ENCODE data around the gene AGGF1. TPM values are rescaled to one million over a fixed set of nuclear protein-coding genes. Genes with fewer than 3 reads are reported as not detected.

The AGGF1 gene
- total RNA-seq, 4 donors from 2014 or later = 16.3 to 23.5 (median 21.3) TPM

- no peak for DNase-seq (ENCODE audit: low spot score in 2 of 2)
- no peaks in the 10 kb centered on the region for H3K9me3 ChIP-seq
- peaks cover 23% of the 10 kb centered on the region for H3K4me1 ChIP-seq
- TF ChIP-seq POLR2A (IDR thresholded peaks at IDR 0.05) (no peak), EP300 (IDR thresholded peaks at IDR 0.05) (no peak), POLR2AphosphoS5 (IDR thresholded peaks at IDR 0.05) (no peak), CTCF (IDR thresholded peaks at IDR 0.05) (no peak)
- H3K27me3 ChIP-seq = no peaks in the 10 kb centered on the region
- H3K4me3 ChIP-seq = no peak overlapping the region
- 78% methylated on average over 4 of the region's 4 CpGs for WGBS
- H3K36me3 ChIP-seq = peaks cover 21% of the 10 kb centered on the region
- H3K27ac ChIP-seq = no peak overlapping the region
Measured at GRCh38 chr5:77032635-77033034, 2.4 kb downstream of the AGGF1 start.

- H3K27ac ChIP-seq = no peak overlapping the region
- no peaks in the 10 kb centered on the region for H3K27me3 ChIP-seq
- no peak for TF ChIP-seq POLR2AphosphoS5 (IDR thresholded peaks at IDR 0.05)
- TF ChIP-seq POLR2A (IDR thresholded peaks at IDR 0.05) = no peak
- no peak for TF ChIP-seq CTCF (IDR thresholded peaks at IDR 0.05)
- no peak for TF ChIP-seq EP300 (IDR thresholded peaks at IDR 0.05)
- DNase-seq (ENCODE audit: low spot score in 2 of 2) = no peak
- H3K9me3 ChIP-seq = no peaks in the 10 kb centered on the region
- 81% methylated on average over 5 of the region's 5 CpGs for WGBS
- H3K36me3 ChIP-seq = peaks cover 27% of the 10 kb centered on the region
- no peak overlapping the region for H3K4me3 ChIP-seq
- H3K4me1 ChIP-seq = peaks cover 23% of the 10 kb centered on the region
Measured at GRCh38 chr5:77033338-77033737, 3.1 kb downstream of the AGGF1 start.

- no peak overlapping the region for H3K27ac ChIP-seq
- DNase-seq (ENCODE audit: low spot score in 2 of 2) = no peak
- H3K27me3 ChIP-seq = no peaks in the 10 kb centered on the region
- 89% methylated on average over 1 of the region's 1 CpG for WGBS
- H3K9me3 ChIP-seq = no peaks in the 10 kb centered on the region
- TF ChIP-seq CTCF (IDR thresholded peaks at IDR 0.05) (no peak), POLR2A (IDR thresholded peaks at IDR 0.05) (no peak), EP300 (IDR thresholded peaks at IDR 0.05) (no peak), POLR2AphosphoS5 (IDR thresholded peaks at IDR 0.05) (no peak)
- H3K4me3 ChIP-seq = no peak overlapping the region
- H3K4me1 ChIP-seq = peaks cover 14% of the 10 kb centered on the region
- H3K36me3 ChIP-seq = peaks cover 49% of the 10 kb centered on the region
Measured at GRCh38 chr5:77035950-77036349, 5.7 kb downstream of the AGGF1 start.

GRCh38 chr5:77046416-77047073 lies 16.3 kb downstream of the AGGF1 start:
- Histone ChIP-seq H3K36me3 (peaks cover 65% of the 10 kb centered on the region), H3K4me3 (no peak overlapping the region), H3K27me3 (no peaks in the 10 kb centered on the region), H3K9me3 (no peaks in the 10 kb centered on the region), H3K4me1 (no peaks in the 10 kb centered on the region), H3K27ac (no peak overlapping the region)
- 95% methylated on average over 1 of the region's 1 CpG for WGBS
- DNase-seq (ENCODE audit: low spot score in 2 of 2) = no peak
- no peak for TF ChIP-seq POLR2A (IDR thresholded peaks at IDR 0.05)
- no peak for TF ChIP-seq POLR2AphosphoS5 (IDR thresholded peaks at IDR 0.05)

GRCh38 chr5:77064040-77064439 lies 33.8 kb downstream of the AGGF1 start:
- H3K27me3 ChIP-seq = no peaks in the 10 kb centered on the region
- DNase-seq (ENCODE audit: low spot score in 2 of 2) = no peak
- no peak overlapping the region for H3K27ac ChIP-seq
- H3K9me3 ChIP-seq = no peaks in the 10 kb centered on the region
- WGBS = 89% methylated on average over 3 of the region's 3 CpGs
- TF ChIP-seq POLR2A (IDR thresholded peaks at IDR 0.05) (no peak), EP300 (IDR thresholded peaks at IDR 0.05) (no peak), CTCF (IDR thresholded peaks at IDR 0.05) (no peak), POLR2AphosphoS5 (IDR thresholded peaks at IDR 0.05) (no peak)
- H3K36me3 ChIP-seq = peaks cover 40% of the 10 kb centered on the region
- H3K4me1 ChIP-seq = no peaks in the 10 kb centered on the region
- H3K4me3 ChIP-seq = no peak overlapping the region

GRCh38 chr5:77065256-77065655 lies 35.1 kb downstream of the AGGF1 start:
- Histone ChIP-seq H3K9me3 (no peaks in the 10 kb centered on the region), H3K27ac (no peak overlapping the region), H3K4me1 (no peaks in the 10 kb centered on the region), H3K36me3 (peaks cover 28% of the 10 kb centered on the region), H3K27me3 (no peaks in the 10 kb centered on the region), H3K4me3 (no peak overlapping the region)
- WGBS = 87% methylated on average over 3 of the region's 3 CpGs
- TF ChIP-seq POLR2A (IDR thresholded peaks at IDR 0.05) (no peak), POLR2AphosphoS5 (IDR thresholded peaks at IDR 0.05) (no peak), EP300 (IDR thresholded peaks at IDR 0.05) (no peak), CTCF (IDR thresholded peaks at IDR 0.05) (no peak)
- DNase-seq (ENCODE audit: low spot score in 2 of 2) = no peak

Data from suprapubic skin (tissue), 4 donors.